A673 (cell line): ENCODE results near the gene LRRC74A. TPM values are rescaled to one million over a fixed set of nuclear protein-coding genes. Genes with fewer than 3 reads are reported as not detected.

ENCODE experiments used
- BruUV-seq: library from RNA; stranded (reverse); fragments of 400-500 nt; replicated peaks from 2 replicates; lab custom pipeline; 2021; lab: Mats Ljungman, UMichigan
- CTCF ChIA-PET: fragments of 300-600 bp; sonication (Branson Sonifier 250); formaldehyde crosslinking; loops from one replicate; lab custom pipeline; 2022; ENCODE audit warnings: antibody characterized with exemption; lab: Charles Lee
- POLR2A ChIA-PET: fragments of 300-600 bp; sonication (Branson Sonifier 250); formaldehyde crosslinking; loops from one replicate; lab custom pipeline; 2022; ENCODE audit warnings: antibody characterized with exemption; ENCODE audit not compliant: low non-redundant PET; lab: Charles Lee
- DNase-seq: peaks from one replicate; pipeline ENCODE4 v3.0.0-alpha.2; 2015; ENCODE audit warnings: low spot score
- H3K27ac ChIP-seq: fragments of 200-600 bp; sonication (generic); 2 replicates; pipeline ENCODE4 v1.5.1; 2016; ENCODE audit warnings: mixed run types, low read depth, mild to moderate bottlenecking, mixed read lengths, antibody characterized with exemption, low read length; ENCODE audit not compliant: poor library complexity, severe bottlenecking
- H3K27me3 ChIP-seq: fragments of 200-600 bp; sonication (generic); replicated peaks from 2 replicates; pipeline ENCODE4 v1.6.1; 2017; ENCODE audit warnings: mixed run types, low read depth, mild to moderate bottlenecking, mixed read lengths, antibody characterized with exemption, low read length; ENCODE audit not compliant: insufficient read depth, poor library complexity
- H3K36me3 ChIP-seq: fragments of 200-600 bp; sonication (generic); 2 replicates; pipeline ENCODE4 v1.6.1; 2016; ENCODE audit warnings: mixed run types, mild to moderate bottlenecking, mixed read lengths, antibody characterized with exemption, low read length; ENCODE audit not compliant: insufficient read depth, poor library complexity, severe bottlenecking
- H3K4me1 ChIP-seq: fragments of 200-600 bp; sonication (generic); 2 replicates; pipeline ENCODE4 v1.6.1; 2017; ENCODE audit warnings: mixed run types, mild to moderate bottlenecking, mixed read lengths, antibody characterized with exemption, low read length; ENCODE audit not compliant: insufficient read depth, poor library complexity, severe bottlenecking
- H3K4me3 ChIP-seq: fragments of 200-600 bp; sonication (generic); 2 replicates; pipeline ENCODE4 v1.5.1; 2016; ENCODE audit warnings: low read depth, mixed run types, mild to moderate bottlenecking, mixed read lengths, low read length; ENCODE audit not compliant: poor library complexity, severe bottlenecking
- H3K9me3 ChIP-seq: fragments of 200-600 bp; sonication (generic); 2 replicates; pipeline ENCODE4 v1.6.1; 2016; ENCODE audit warnings: mixed run types, low read depth, mild to moderate bottlenecking, mixed read lengths, antibody characterized with exemption, low read length; ENCODE audit not compliant: poor library complexity, severe bottlenecking
- CTCF ChIP-seq: fragments of 300-800, 200-600 bp; sonication (generic); conservative IDR thresholded peaks from 2 replicates; pipeline ENCODE4 v1.5.1; 2017; ENCODE audit warnings: low read depth, mild to moderate bottlenecking, antibody characterized with exemption, low read length, moderate library complexity, mixed read lengths
- EZH2 ChIP-seq: fragments of 200-600 bp; sonication (generic); IDR thresholded peaks from 2 replicates; pipeline ENCODE4 v1.6.1; 2017; ENCODE audit warnings: borderline replicate concordance, low read depth, mild to moderate bottlenecking, mixed read lengths, antibody characterized with exemption, low read length; ENCODE audit not compliant: poor library complexity, severe bottlenecking
- intact Hi-C: fragments of 100-400 bp; cut with micrococcal nuclease; formaldehyde crosslinking; loops from one replicate; pipeline ENCODE4 v1.10.0; 2022; ENCODE audit not compliant: unreplicated experiment
- total RNA-seq: library from RNA; stranded (reverse); gene quantifications from 2 replicates; pipeline ENCODE4 v1.2.3, GENCODE V29; 2021

Gene LRRC74A
- total RNA-seq, 1 experiment from 2014 or later: not detected

- TF ChIP-seq CTCF (no peak), EZH2 (no peak)
- no TSS peak for BruUV-seq
- no peaks in the 10 kb centered on the region for H3K9me3 ChIP-seq
- ChIA-PET CTCF (no interaction called here), POLR2A (no interaction called here)
- intact Hi-C loops: no loop called here
- H3K36me3 ChIP-seq: no peaks in the 10 kb centered on the region
- H3K27ac ChIP-seq: no peak overlapping the region
- H3K27me3 ChIP-seq: no peaks in the 10 kb centered on the region
- no peaks in the 10 kb centered on the region for H3K4me1 ChIP-seq
- no peak for DNase-seq
- H3K4me3 ChIP-seq: no peak overlapping the region
Observed at GRCh38 chr14:76829650-76830421, 3.6 kb downstream of the LRRC74A start.

- CTCF ChIA-PET: no interaction called here
- no peak for TF ChIP-seq CTCF
- TF ChIP-seq EZH2: no peak
- no peaks in the 10 kb centered on the region for H3K27me3 ChIP-seq
- no peaks in the 10 kb centered on the region for H3K9me3 ChIP-seq
- no peaks in the 10 kb centered on the region for H3K4me1 ChIP-seq
- H3K27ac ChIP-seq: no peak overlapping the region
- BruUV-seq: no TSS peak
- intact Hi-C loops: no loop called here
- POLR2A ChIA-PET: no interaction called here
- H3K36me3 ChIP-seq: no peaks in the 10 kb centered on the region
- no peak overlapping the region for H3K4me3 ChIP-seq
- DNase-seq: no peak
Observed at GRCh38 chr14:76830556-76830955, 4.3 kb downstream of the LRRC74A start.

- ChIA-PET POLR2A (no interaction called here), CTCF (interaction anchor here (1.1 kb wide), 1 partner anchor 38 kb away, joined by 3 read pairs; no protein-coding TSS in a partner anchor)
- DNase-seq: no peak
- BruUV-seq: no TSS peak
- Histone ChIP-seq H3K36me3 (no peaks in the 10 kb centered on the region), H3K27me3 (no peaks in the 10 kb centered on the region), H3K4me1 (no peaks in the 10 kb centered on the region), H3K27ac (no peak overlapping the region), H3K4me3 (no peak overlapping the region), H3K9me3 (no peaks in the 10 kb centered on the region)
- intact Hi-C loops: no loop called here
- TF ChIP-seq EZH2 (no peak), CTCF (no peak)
Observed at GRCh38 chr14:76832503-76832988, 6.3 kb downstream of the LRRC74A start.
